Amniotic stem cell (primary cell): ENCODE results near the gene BRSK1.

Experiments used
- DNase-seq: peaks from one replicate; lab custom pipeline; 2025; lab: John Stamatoyannopoulos, UW

BRSK1 gene

DNA sequence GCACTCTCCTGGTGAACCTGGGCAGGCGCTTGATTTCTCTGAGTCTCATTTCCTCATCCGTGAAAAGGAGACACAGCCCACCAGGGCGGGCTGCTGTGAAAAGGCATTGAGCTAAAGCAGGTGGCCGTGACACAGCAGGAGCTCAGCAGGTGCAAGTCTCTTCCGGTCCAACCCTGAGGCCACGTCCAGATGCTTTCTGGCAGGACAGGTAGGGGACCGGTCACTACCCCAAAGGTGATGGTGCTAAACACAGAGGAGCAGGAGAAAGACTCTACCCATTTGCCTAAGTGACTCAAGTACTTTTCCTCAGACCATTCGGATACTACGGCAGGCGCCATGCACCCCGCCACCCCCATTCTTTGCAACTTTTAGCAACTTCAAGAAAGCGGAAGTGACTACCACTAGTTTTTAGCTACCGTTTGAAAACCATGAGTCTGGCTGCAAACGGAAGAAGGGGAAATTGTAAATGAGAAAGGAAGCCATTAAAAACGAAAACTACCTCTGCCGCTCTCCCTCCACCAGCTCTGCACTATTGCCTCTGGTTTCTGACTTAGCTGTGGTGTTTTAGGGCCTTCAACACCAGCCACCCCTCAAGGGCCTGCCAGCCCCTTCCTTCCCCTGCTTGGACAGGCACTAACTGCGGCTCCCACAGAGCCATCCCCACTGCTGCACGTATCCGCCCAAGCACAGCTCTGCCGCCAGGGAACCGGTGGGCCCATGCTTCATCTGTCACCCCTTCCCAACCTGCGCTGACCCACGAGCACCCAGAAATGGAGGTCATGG, 29.8 kb upstream of the BRSK1 start:
- no peak for DNase-seq

DNA sequence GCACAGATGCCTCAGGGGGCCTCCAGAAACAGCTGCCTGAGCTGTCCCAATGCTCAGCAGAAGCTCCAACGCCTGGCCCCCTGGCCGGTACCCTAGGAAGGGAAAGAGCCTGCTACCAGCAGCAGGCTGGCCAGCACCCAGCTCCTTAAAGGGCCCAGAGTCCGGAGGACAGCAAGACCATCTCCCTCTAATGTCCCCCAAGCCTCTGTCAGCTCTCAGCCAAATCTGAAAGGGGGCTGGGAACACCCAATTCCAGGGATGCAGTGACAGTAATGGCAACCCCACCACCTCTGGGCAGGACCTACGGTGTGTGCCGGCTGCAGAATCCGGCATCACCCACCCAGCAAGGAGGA, 29.2 kb upstream of the BRSK1 start:
- no peak for DNase-seq

GRCh38 chr19:55255618-55256423, 28.0 kb upstream of the BRSK1 start:
- DNase-seq = no peak

GRCh38 chr19:55256562-55257460, 27.0 kb upstream of the BRSK1 start:
- DNase-seq = no peak

GRCh38 chr19:55257461-55258420, 26.1 kb upstream of the BRSK1 start:
- DNase-seq = no peak

- DNase-seq = no peak
These were observed 25.3 kb upstream of the BRSK1 start for GRCh38 chr19:55258476-55258827.

DNA sequence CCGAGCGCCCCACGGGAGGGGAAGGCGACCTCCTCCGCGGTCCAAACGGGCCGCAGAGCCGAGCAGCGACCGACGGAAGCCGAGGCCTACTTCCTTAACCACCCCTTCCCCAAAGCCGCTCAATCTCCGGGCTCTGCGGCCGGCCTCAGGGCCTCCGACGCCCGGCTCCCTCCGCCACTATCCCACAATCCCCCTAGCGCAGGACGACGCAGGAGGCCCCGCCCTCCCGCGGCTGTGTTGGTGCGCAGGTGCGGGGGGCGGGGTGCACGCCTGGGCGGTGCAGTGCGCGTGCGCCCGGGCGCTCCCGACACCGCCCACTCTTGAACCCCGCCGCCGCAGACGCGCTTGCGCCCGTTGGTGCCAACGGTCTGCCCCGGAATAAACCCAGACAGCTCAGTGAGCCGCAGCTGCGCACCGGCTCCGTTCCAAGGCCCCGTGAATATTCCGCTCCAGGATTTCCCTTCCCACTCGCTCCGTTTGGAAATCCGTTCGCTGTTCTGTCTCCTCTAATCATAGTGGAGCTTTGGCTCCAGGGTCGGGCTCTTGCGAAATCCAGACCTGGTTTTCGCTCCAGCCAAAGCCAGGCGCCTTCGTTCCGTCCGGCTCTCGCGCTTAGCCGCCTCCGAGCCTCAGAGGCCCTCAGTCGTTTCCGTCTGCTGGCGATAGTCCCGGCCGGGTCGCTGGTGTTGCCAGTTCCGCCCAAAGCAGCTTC, 24.8 kb upstream of the BRSK1 start, which contains the start of gene PPP6R1:
TSS of gene PPP6R1 (minus strand) at position 190 of the 712 bp plus-strand sequence. CDS start 11,914 bp downstream, outside the sequence.
- peak; percentile 97 for DNase-seq

- DNase-seq = no peak
These were observed 24.1 kb upstream of the BRSK1 start for GRCh38 chr19:55259540-55260210.

- DNase-seq = no peak
These were observed 22.1 kb upstream of the BRSK1 start for GRCh38 chr19:55261671-55262126.

GRCh38 chr19:55262359-55262758, 21.4 kb upstream of the BRSK1 start:
- no peak for DNase-seq

DNA sequence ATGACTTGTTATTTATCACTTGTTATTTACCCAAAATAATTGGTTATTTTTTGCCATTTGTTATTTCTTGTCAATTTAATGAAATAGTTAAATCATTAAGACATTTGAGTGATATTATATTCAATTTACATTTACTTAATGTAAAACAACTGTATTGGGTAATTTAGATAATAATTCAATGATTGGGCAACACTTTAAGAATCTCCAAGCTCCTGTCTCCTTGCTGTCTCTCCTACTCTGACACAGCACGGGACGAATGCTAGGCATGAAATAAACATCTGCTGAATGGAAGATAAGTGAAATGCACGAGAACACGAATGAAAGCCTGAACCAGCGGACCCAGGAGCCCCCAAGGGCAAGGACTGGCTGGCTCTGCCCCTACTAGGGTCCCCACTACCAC, 19.3 kb upstream of the BRSK1 start:
- DNase-seq = no peak

DNA sequence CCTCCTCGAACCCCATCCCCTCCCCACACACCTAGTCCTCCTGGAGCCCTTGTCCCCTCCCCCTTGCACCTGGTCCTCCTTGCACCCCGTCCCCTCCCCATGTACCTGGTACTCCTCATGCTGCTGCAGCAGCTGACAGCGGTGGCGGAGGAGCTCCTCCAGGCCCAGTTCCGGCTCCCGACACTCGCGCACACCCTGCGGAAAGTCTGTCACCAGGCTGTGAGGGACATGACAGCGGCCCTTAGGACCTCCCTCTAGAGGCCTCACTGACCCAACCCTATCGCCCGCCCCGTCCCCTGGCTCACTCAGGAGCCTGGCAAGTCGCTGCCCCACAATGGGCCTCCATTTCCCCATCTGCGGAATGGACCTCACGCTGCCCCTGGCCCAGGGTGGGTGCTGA, 18.6 kb upstream of the BRSK1 start:
- no peak for DNase-seq

DNA sequence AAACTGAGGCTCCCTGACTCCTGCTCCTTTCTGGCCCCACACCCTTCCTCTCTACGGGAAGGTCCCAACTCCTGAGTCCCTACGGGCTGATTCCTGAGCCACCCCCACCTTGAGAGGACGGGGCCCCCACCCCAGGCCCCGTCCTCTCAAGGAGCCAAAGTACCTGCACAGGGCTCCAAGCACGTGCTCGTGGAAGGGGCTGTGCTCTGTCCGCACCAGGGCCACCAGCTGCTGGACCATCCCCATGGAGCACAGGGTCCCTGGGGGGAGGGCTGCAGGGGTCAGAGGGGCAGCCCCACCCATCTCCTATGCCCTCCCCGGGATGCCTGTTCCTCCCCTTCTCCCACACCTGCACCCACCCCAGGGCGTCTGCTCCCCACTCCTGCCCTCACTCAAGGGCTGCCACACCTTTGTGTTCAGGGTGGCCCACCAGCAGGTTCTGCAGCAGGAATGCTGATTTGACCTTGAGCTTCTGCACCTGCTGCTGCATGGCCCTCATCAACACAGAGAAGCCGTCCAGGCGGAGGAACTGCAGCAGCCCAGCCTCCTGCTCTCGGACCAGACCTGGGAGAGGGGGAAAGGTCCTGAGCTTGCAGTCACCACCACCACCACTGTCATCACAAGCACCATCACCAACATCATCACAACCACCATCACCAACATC, 17.9 kb upstream of the BRSK1 start:
- no peak for DNase-seq

DNA sequence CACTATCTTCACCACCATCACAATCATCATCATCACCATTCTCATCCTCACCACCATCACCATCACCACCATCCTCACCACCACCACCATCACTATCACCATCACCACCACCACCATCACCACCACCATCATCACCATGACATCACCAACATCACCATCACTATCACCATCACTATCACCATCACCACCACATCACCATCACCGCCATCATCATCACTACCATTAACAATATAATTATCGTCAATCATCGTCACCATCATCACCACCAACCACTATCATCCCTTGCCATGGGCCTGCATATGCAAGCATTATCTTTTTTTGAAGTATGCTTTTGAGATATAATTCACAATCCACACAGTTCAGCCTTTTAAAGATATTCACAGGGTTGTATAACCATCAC, 17.4 kb upstream of the BRSK1 start:
- no peak for DNase-seq

DNA sequence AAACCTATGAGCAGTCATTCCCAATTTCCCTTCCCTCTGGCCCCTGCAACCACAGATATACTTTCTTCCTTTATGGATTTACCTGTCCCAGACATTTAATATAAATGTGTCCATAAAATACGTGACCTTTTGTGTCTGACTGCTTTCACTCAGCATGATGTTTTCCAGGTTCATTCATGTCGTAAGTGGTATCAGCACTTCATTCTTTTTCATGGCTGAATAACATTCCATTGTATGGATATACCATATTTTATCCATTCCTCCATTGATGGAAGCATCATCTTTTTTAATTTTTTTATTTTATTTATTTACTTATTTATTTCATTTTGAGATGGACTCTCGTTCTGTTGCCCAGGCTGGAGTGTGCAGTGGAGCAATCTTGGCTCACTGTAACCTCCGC, 17.0 kb upstream of the BRSK1 start:
- DNase-seq = no peak

GRCh38 chr19:55269299-55269698, 14.5 kb upstream of the BRSK1 start:
- DNase-seq = no peak

DNA sequence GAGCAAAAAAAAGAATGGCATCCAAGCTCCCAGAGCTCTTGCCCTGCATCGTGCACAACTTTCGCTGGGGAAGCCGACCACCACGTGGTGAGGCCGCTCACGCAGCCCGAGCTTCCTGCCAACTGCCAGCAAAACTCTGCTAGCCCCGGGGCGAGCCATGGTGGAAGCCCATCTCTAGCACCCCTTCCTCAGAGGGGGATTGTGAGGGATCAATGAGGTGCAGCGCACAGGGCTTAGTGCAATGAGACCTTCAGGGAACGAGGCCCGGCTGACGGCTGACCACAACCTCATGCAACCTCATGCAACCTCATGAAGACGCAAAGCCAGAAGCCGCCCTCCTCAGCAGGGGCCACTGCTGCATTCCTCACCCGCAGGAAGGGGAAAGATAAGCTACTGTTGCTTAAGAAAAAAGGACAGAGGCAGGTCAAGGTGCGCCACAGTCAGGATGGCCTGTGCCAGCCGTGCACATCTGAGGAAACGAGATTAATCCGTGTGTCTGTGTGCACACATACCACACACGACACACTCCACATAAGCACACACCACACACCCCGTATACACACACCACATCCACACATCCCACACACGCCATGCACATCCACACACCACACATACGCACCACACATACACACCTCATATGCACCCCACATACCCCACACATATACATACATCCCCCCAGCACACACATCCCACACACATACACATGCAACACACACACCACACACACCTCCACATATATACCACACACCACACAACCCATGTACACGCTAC, 13.4 kb upstream of the BRSK1 start:
- DNase-seq = no peak

DNA sequence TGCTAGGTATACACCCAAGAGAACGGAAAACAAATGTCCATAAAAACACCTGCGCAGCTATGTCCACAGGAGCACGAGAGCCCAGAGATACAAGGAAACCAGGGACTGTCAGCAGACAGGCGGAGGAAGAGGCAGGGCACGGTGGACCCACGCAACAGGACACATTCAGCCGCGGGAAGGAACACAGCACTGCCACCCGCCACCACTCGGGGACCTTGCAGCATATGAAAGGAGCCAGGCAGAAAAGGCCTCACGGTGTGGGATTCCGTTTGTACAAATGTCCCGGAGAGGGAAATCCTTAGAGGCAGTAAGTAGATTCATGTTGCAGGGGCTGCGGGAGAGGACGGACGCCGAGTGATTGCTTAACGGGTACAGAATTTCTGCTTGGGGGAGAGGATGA, 11.7 kb upstream of the BRSK1 start:
- DNase-seq = no peak
